OCI-LY1 (cell line): ENCODE data around the gene SMAD9.

Experiments used
- EZH2 ChIP-seq: fragments of 200-600 bp; sonication (generic), shearing (Covaris generic); IDR thresholded peaks from 2 replicates; pipeline ENCODE4 v1.8.0; 2017; ENCODE audit warnings: borderline replicate concordance, mixed run types, mild to moderate bottlenecking, antibody characterized with exemption, low read length, moderate library complexity, mixed read lengths
- TF ChIP-seq, protein P1 (sequence below): fragments of 200-600 bp; sonication (generic), shearing (Covaris generic); IDR thresholded peaks from 2 replicates; pipeline ENCODE4 v1.5.1; 2017; ENCODE audit warnings: mild to moderate bottlenecking, antibody characterized with exemption, low read length, moderate library complexity, mixed read lengths

DNA sequence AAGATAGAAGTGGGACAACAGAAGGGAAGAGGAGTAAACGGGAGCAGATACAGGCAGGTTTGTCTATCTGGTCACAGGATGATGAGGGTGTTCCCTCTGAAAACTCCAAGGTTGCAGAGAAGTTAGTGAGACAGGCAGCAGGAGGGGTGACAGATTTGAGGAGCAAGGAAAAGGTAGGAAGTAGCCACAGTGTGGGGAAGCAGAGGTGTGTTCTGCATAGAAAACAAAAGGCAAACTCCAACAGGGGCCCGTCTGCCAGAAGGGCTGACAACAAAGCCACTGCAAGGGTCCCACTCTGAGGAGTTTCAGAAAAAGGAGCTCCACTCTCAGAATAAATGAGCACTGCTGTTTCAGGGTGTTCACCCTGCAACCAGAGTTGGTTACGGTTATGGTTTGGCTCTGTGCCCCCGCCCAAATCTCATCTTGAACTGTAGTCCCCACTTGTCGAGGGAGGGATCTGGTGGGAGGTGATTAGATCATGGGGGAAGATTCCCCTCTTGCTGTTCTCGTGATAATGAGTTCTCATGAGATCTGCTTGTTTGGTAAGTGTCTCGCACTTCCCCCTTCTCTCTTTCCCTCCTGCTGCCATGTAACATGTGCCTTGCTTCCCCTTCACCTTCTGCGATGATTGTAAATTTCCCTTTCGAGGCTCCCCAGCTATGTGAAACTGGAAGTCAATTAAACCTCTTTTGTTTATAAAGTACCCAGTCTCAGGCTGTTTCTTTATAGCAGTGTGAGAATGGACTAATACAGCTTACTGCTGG is 32.1 kb downstream of the SMAD9 start:
- TF ChIP-seq, protein P1, sequence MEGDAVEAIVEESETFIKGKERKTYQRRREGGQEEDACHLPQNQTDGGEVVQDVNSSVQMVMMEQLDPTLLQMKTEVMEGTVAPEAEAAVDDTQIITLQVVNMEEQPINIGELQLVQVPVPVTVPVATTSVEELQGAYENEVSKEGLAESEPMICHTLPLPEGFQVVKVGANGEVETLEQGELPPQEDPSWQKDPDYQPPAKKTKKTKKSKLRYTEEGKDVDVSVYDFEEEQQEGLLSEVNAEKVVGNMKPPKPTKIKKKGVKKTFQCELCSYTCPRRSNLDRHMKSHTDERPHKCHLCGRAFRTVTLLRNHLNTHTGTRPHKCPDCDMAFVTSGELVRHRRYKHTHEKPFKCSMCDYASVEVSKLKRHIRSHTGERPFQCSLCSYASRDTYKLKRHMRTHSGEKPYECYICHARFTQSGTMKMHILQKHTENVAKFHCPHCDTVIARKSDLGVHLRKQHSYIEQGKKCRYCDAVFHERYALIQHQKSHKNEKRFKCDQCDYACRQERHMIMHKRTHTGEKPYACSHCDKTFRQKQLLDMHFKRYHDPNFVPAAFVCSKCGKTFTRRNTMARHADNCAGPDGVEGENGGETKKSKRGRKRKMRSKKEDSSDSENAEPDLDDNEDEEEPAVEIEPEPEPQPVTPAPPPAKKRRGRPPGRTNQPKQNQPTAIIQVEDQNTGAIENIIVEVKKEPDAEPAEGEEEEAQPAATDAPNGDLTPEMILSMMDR = no peak
- TF ChIP-seq EZH2 = no peak
